HEK293 (cell line): ENCODE data around the gene WDFY3.

Experiments
- CTCF ChIA-PET: fragments of 350-600 bp; formaldehyde crosslinking; extraction: SDS; loops from one replicate; lab custom pipeline; 2021; ENCODE audit warnings: antibody characterized with exemption; lab: Yijun Ruan, JAX
- POLR2A ChIA-PET: fragments of 300-600 bp; formaldehyde crosslinking; extraction: SDS; loops from one replicate; lab custom pipeline; 2020; ENCODE audit warnings: antibody characterized with exemption, inconsistent platforms; lab: Yijun Ruan, JAX
- H3K27ac ChIP-seq: fragments of 200-500 bp; sonication (Bioruptor generic); 2 replicates; pipeline ENCODE4 v1.5.1; 2014; ENCODE audit warnings: low read depth, low read length, control low read depth, inconsistent platforms; ENCODE audit errors: extremely low read depth
- H3K36me3 ChIP-seq, 2 experiments: fragments of 200-500 bp in 1 of 2; sonication (Bioruptor generic) in 1 of 2; 1 replicate in 1 of 2; 2 replicates in 1 of 2; pipeline ENCODE4 v1.5.1; 2014 to 2017; ENCODE audit warnings: inconsistent platforms in 2 of 2, low read length in 2 of 2; ENCODE audit not compliant: control insufficient read depth in 2 of 2, insufficient read depth in 1 of 2
- H3K4me1 ChIP-seq: fragments of 200-500 bp; sonication (Bioruptor generic); 2 replicates; pipeline ENCODE4 v1.5.1; 2014; ENCODE audit warnings: mild to moderate bottlenecking, low read length, inconsistent platforms; ENCODE audit not compliant: control insufficient read depth, insufficient read depth
- H3K4me3 ChIP-seq: 2 replicates; pipeline ENCODE4 v1.5.1; 2011; ENCODE audit warnings: low read depth, mild to moderate bottlenecking, control low read depth, low read length, moderate library complexity
- H3K9me3 ChIP-seq: fragments of 200-500 bp; sonication (Bioruptor generic); 2 replicates; pipeline ENCODE4 v1.5.1; 2014; ENCODE audit warnings: low read depth, low read length, inconsistent platforms; ENCODE audit not compliant: control insufficient read depth, insufficient read depth
- PRDM10 ChIP-seq: fragments of 450-650 bp; formaldehyde crosslinking; IDR thresholded peaks from 2 replicates; pipeline ENCODE4 v1.5.1; 2016; ENCODE audit warnings: missing biosample characterization, missing genetic modification characterization
- TCF7L2 ChIP-seq: IDR thresholded peaks from 2 replicates; pipeline ENCODE4 v1.6.1; 2011; ENCODE audit warnings: low read depth, mild to moderate bottlenecking, inconsistent platforms, low read length, moderate library complexity, borderline replicate concordance
- ZBTB6 ChIP-seq: fragments of 450-650 bp; formaldehyde crosslinking; IDR thresholded peaks from 2 replicates; pipeline ENCODE4 v1.5.1; 2017; ENCODE audit warnings: missing biosample characterization, missing genetic modification characterization
- ZFP37 ChIP-seq: fragments of 450-650 bp; formaldehyde crosslinking; IDR thresholded peaks from 2 replicates; pipeline ENCODE4 v1.5.1; 2016; ENCODE audit warnings: missing biosample characterization, missing genetic modification characterization
- ZNF121 ChIP-seq: fragments of 450-650 bp; formaldehyde crosslinking; IDR thresholded peaks from 2 replicates; pipeline ENCODE4 v1.5.1; 2016; ENCODE audit warnings: missing biosample characterization, missing genetic modification characterization
- ZNF138 ChIP-seq: fragments of 450-650 bp; formaldehyde crosslinking; IDR thresholded peaks from 2 replicates; pipeline ENCODE4 v1.5.1; 2016; ENCODE audit warnings: missing biosample characterization, missing genetic modification characterization, borderline replicate concordance
- ZNF26 ChIP-seq: fragments of 450-650 bp; formaldehyde crosslinking; IDR thresholded peaks from 2 replicates; pipeline ENCODE4 v1.5.1; 2016; ENCODE audit warnings: missing biosample characterization, missing genetic modification characterization
- ZNF354C ChIP-seq: fragments of 450-650 bp; formaldehyde crosslinking; IDR thresholded peaks from 2 replicates; pipeline ENCODE4 v1.5.1; 2016; ENCODE audit warnings: missing biosample characterization, missing genetic modification characterization, low read depth, borderline replicate concordance
- ZNF37A ChIP-seq: fragments of 450-650 bp; IDR thresholded peaks from 2 replicates; pipeline ENCODE4 v1.5.1; 2018; ENCODE audit warnings: missing biosample characterization, missing genetic modification characterization
- ZNF501 ChIP-seq: fragments of 450-650 bp; formaldehyde crosslinking; IDR thresholded peaks from 2 replicates; pipeline ENCODE4 v1.5.1; 2016; ENCODE audit warnings: missing biosample characterization, missing genetic modification characterization
- ZNF561 ChIP-seq: fragments of 450-650 bp; IDR thresholded peaks from 2 replicates; pipeline ENCODE4 v1.5.1; 2018; ENCODE audit warnings: missing biosample characterization, missing genetic modification characterization, borderline replicate concordance
- TF ChIP-seq, protein P1 (sequence below): sonication (generic); formaldehyde crosslinking; IDR thresholded peaks from 2 replicates; pipeline ENCODE4 v1.8.1; 2022; ENCODE audit warnings: mild to moderate bottlenecking, moderate library complexity, missing genetic modification reagents
- TF ChIP-seq, protein P2 (sequence below): fragments of 450-650 bp; formaldehyde crosslinking; IDR thresholded peaks from 2 replicates; pipeline ENCODE4 v1.5.1; 2016; ENCODE audit warnings: missing biosample characterization, missing genetic modification characterization
- TF ChIP-seq, protein P3 (sequence below): fragments of 450-650 bp; formaldehyde crosslinking; IDR thresholded peaks from 2 replicates; pipeline ENCODE4 v1.5.1; 2016; ENCODE audit warnings: missing biosample characterization, missing genetic modification characterization
- TF ChIP-seq, protein P4 (sequence below): fragments of 450-650 bp; IDR thresholded peaks from 2 replicates; pipeline ENCODE4 v1.5.1; 2018; ENCODE audit warnings: missing biosample characterization, missing genetic modification characterization

Gene WDFY3

GRCh38 chr4:84913176-84913575 is 53.3 kb downstream of the WDFY3 start (continued):
- TF ChIP-seq PRDM10 (tag by site-specific recombination): no peak
- TF ChIP-seq ZNF121 (tag by site-specific recombination): no peak
- TF ChIP-seq ZBTB6 (tag by site-specific recombination): no peak
- no peak for TF ChIP-seq ZNF26 (tag by site-specific recombination)
- TF ChIP-seq, protein P1, sequence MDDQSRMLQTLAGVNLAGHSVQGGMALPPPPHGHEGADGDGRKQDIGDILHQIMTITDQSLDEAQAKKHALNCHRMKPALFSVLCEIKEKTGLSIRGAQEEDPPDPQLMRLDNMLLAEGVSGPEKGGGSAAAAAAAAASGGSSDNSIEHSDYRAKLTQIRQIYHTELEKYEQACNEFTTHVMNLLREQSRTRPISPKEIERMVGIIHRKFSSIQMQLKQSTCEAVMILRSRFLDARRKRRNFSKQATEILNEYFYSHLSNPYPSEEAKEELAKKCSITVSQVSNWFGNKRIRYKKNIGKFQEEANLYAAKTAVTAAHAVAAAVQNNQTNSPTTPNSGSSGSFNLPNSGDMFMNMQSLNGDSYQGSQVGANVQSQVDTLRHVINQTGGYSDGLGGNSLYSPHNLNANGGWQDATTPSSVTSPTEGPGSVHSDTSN (CRISPR knock-in tag): no peak
- TF ChIP-seq ZNF354C (tag by site-specific recombination): no peak

GRCh38 chr4:84912741-84913140 is 53.7 kb downstream of the WDFY3 start:
- no peak for TF ChIP-seq TCF7L2
- TF ChIP-seq, protein P2, sequence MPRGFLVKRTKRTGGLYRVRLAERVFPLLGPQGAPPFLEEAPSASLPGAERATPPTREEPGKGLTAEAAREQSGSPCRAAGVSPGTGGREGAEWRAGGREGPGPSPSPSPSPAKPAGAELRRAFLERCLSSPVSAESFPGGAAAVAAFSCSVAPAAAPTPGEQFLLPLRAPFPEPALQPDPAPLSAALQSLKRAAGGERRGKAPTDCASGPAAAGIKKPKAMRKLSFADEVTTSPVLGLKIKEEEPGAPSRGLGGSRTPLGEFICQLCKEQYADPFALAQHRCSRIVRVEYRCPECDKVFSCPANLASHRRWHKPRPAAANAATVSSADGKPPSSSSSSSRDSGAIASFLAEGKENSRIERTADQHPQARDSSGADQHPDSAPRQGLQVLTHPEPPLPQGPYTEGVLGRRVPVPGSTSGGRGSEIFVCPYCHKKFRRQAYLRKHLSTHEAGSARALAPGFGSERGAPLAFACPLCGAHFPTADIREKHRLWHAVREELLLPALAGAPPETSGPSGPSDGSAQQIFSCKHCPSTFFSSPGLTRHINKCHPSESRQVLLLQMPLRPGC: no peak
- CTCF ChIA-PET: no interaction called here
- Histone ChIP-seq H3K36me3 (peaks cover 0 to 4% of the 10 kb centered on the region in 2 experiments; a peak in 1 of 3 replicates), H3K9me3 (no peaks in the 10 kb centered on the region), H3K4me1 (peaks cover 7% of the 10 kb centered on the region; the same call in 1 of the 2 replicates), H3K27ac (no peak overlapping the region), H3K4me3 (no peak overlapping the region)
- POLR2A ChIA-PET: no interaction called here

DNA sequence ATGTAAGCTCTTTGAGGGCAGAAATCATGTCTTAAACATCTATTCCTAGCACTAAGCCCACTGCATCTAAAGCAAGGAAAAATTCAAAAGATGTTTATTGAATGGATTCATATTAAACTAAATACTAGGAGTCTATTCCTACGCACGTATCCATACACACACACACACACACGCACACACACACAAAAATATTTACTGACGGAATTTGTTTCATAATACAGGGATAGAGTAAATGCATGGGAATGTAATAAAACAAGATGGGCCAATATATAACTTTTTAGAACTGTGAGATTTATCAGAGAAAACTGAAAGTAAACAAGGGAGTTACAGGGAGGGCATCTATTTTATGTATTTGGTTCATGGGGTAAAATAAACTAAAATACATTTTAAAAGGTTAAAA is 57.6 kb downstream of the WDFY3 start:
- CTCF ChIA-PET: interaction anchor here (0.6 kb wide), 1 partner anchor 1374 kb away, joined by 4 read pairs; no protein-coding TSS in a partner anchor

More for the DNA sequence above, 57.6 kb downstream of the WDFY3 start:
- TF ChIP-seq, protein P3, sequence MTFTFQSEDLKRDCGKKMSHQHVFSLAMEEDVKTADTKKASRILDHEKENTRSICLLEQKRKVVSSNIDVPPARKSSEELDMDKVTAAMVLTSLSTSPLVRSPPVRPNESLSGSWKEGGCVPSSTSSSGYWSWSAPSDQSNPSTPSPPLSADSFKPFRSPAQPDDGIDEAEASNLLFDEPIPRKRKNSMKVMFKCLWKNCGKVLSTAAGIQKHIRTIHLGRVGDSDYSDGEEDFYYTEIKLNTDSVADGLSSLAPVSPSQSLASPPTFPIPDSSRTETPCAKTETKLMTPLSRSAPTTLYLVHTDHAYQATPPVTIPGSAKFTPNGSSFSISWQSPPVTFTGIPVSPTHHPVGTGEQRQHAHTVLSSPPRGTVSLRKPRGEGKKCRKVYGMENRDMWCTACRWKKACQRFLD: no peak
- TF ChIP-seq ZNF138 (tag by site-specific recombination) (no peak), ZNF561 (tag by site-specific recombination) (no peak), ZNF37A (tag by site-specific recombination) (no peak), ZNF501 (no peak), ZFP37 (tag by site-specific recombination) (no peak)
- TF ChIP-seq, protein P4, sequence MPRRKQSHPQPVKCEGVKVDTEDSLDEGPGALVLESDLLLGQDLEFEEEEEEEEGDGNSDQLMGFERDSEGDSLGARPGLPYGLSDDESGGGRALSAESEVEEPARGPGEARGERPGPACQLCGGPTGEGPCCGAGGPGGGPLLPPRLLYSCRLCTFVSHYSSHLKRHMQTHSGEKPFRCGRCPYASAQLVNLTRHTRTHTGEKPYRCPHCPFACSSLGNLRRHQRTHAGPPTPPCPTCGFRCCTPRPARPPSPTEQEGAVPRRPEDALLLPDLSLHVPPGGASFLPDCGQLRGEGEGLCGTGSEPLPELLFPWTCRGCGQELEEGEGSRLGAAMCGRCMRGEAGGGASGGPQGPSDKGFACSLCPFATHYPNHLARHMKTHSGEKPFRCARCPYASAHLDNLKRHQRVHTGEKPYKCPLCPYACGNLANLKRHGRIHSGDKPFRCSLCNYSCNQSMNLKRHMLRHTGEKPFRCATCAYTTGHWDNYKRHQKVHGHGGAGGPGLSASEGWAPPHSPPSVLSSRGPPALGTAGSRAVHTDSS: no peak
- H3K9me3 ChIP-seq: no peaks in the 10 kb centered on the region
- no peaks in the 10 kb centered on the region for H3K4me1 ChIP-seq
- H3K36me3 ChIP-seq: peaks cover 0 to 4% of the 10 kb centered on the region in 2 experiments; a peak in 1 of 3 replicates
- POLR2A ChIA-PET: no interaction called here
- no peak overlapping the region for H3K27ac ChIP-seq
- no peak overlapping the region for H3K4me3 ChIP-seq
